Endodermal cell (in vitro differentiated cells): ENCODE data around the gene ACOT12. TPM values are rescaled to one million over a fixed set of nuclear protein-coding genes. Genes with fewer than 3 reads are reported as not detected.
A peak's percentile ranks its signal among the peaks of the same experiment; 100 is the strongest.

ENCODE experiments used
- DNase-seq: peaks from one replicate; pipeline ENCODE4 v3.0.0-alpha.2; 2017
- H3K27ac ChIP-seq: 2 replicates; pipeline ENCODE4 v1.5.1; 2013; ENCODE audit warnings: mild to moderate bottlenecking, low read depth, low read length, moderate library complexity
- H3K27me3 ChIP-seq: 2 replicates; pipeline ENCODE4 v1.6.1; 2013; ENCODE audit warnings: mild to moderate bottlenecking, low read length, moderate library complexity; ENCODE audit not compliant: insufficient read depth, control insufficient read depth, poor library complexity, severe bottlenecking
- H3K36me3 ChIP-seq: 2 replicates; pipeline ENCODE4 v1.7.0; 2013; ENCODE audit warnings: mild to moderate bottlenecking, low read length, moderate library complexity; ENCODE audit not compliant: control insufficient read depth, insufficient read depth
- H3K4me1 ChIP-seq: one replicate; pipeline ENCODE4 v1.7.0; 2013; ENCODE audit warnings: low read length; ENCODE audit not compliant: control insufficient read depth, insufficient read depth
- H3K4me3 ChIP-seq: 2 replicates; pipeline ENCODE4 v1.5.1; 2013; ENCODE audit warnings: mild to moderate bottlenecking, low read length, moderate library complexity
- H3K9ac ChIP-seq: 2 replicates; pipeline ENCODE4 v1.6.1; 2013; ENCODE audit warnings: mild to moderate bottlenecking, low read length, moderate library complexity; ENCODE audit not compliant: poor library complexity, severe bottlenecking; ENCODE audit errors: extremely low read depth
- H3K9me3 ChIP-seq: 2 replicates; pipeline ENCODE4 v1.6.1; 2013; ENCODE audit warnings: mild to moderate bottlenecking, low read length, moderate library complexity; ENCODE audit not compliant: control insufficient read depth
- H3K27ac Mint-ChIP-seq: 2 replicates; pipeline ENCODE4 v1.8.0; 2020; ENCODE audit warnings: mixed read lengths
- H3K27me3 Mint-ChIP-seq: 2 replicates; pipeline ENCODE4 v1.8.0; 2021; ENCODE audit warnings: mild to moderate bottlenecking, mixed read lengths; ENCODE audit not compliant: insufficient read depth
- H3K36me3 Mint-ChIP-seq: 2 replicates; pipeline ENCODE4 v1.8.0; 2020; ENCODE audit warnings: low read depth, mixed read lengths
- H3K4me1 Mint-ChIP-seq: 2 replicates; pipeline ENCODE4 v1.8.0; 2020; ENCODE audit warnings: mixed read lengths
- H3K4me3 Mint-ChIP-seq: 2 replicates; pipeline ENCODE4 v1.8.0; 2020; ENCODE audit warnings: mild to moderate bottlenecking, moderate library complexity, mixed read lengths
- H3K9me3 Mint-ChIP-seq: 2 replicates; pipeline ENCODE4 v1.8.0; 2020; ENCODE audit warnings: mild to moderate bottlenecking, mixed read lengths
- WGBS, 2 experiments: methylation state at CpG; one replicate each; pipeline versions ENCODE4 v1.1.5 to v1.1.7; 2013; ENCODE audit warnings: missing lambda C conversion rate in 2 of 2, mixed read lengths in 1 of 2; ENCODE audit not compliant: insufficient coverage in 1 of 2, insufficient read length in 1 of 2; 5-methylcytosine and 5-hydroxymethylcytosine counted together
- total RNA-seq, 2 donors: library from RNA; stranded (reverse); fragmentation: NEBNext Ultra II Directional in 1 of 2; extraction: Animal tissue kit (Norgen Biotek cat#: 25700) in 1 of 2; gene quantifications; 2 replicates in 1 of 2; 3 replicates in 1 of 2; pipeline ENCODE4 v1.2.1, GENCODE V29; 2021
- TF ChIP-seq, protein P1 (sequence below): fragments of 200-600 bp; sonication (generic); conservative IDR thresholded peaks from 2 replicates; pipeline ENCODE4 v1.5.0; 2021; ENCODE audit warnings: antibody characterized with exemption, mild to moderate bottlenecking

The ACOT12 gene
- total RNA-seq, 2 donors from 2014 or later, result 0.42 TPM; not detected in 1

DNA sequence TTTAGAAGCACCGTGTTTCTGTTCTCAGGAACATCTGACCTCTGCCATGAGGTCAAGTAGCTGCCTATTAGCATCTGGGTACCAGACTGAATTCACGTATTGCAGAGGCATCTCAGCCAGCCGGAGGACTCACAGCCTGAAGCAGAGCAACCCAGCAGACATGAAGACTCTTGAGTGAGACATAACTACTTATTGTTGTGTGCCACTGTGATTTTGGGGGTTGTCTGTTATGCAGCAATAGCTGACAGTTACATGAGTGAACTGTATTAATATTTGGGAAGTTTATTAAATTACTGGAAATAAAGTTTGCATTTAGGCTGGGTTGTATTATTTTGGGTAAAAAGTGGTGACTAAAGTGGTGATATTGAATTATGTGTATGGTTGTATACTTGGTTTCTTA is 1.3 kb upstream of the ACOT12 start:
- Histone ChIP-seq H3K9ac (no peak overlapping the region), H3K4me3 (no peak overlapping the region), H3K4me1 (no peaks in the 10 kb centered on the region), H3K27me3 (peaks cover 33% of the 10 kb centered on the region), H3K9me3 (no peaks in the 10 kb centered on the region), H3K36me3 (no peaks in the 10 kb centered on the region), H3K27ac (no peak overlapping the region)
- no peak overlapping the region for H3K4me3 Mint-ChIP-seq
- peaks cover 53% of the 10 kb centered on the region for H3K27me3 Mint-ChIP-seq
- TF ChIP-seq, protein P1, sequence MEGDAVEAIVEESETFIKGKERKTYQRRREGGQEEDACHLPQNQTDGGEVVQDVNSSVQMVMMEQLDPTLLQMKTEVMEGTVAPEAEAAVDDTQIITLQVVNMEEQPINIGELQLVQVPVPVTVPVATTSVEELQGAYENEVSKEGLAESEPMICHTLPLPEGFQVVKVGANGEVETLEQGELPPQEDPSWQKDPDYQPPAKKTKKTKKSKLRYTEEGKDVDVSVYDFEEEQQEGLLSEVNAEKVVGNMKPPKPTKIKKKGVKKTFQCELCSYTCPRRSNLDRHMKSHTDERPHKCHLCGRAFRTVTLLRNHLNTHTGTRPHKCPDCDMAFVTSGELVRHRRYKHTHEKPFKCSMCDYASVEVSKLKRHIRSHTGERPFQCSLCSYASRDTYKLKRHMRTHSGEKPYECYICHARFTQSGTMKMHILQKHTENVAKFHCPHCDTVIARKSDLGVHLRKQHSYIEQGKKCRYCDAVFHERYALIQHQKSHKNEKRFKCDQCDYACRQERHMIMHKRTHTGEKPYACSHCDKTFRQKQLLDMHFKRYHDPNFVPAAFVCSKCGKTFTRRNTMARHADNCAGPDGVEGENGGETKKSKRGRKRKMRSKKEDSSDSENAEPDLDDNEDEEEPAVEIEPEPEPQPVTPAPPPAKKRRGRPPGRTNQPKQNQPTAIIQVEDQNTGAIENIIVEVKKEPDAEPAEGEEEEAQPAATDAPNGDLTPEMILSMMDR, result no peak
- peaks cover 5% of the 10 kb centered on the region for H3K9me3 Mint-ChIP-seq
- H3K36me3 Mint-ChIP-seq, result no peaks in the 10 kb centered on the region
- 92 to 94% methylated on average over 3 of the region's 3 CpGs for WGBS, 2 experiments
- DNase-seq, result no peak
- no peak overlapping the region for H3K27ac Mint-ChIP-seq
- H3K4me1 Mint-ChIP-seq, result no peaks in the 10 kb centered on the region

DNA sequence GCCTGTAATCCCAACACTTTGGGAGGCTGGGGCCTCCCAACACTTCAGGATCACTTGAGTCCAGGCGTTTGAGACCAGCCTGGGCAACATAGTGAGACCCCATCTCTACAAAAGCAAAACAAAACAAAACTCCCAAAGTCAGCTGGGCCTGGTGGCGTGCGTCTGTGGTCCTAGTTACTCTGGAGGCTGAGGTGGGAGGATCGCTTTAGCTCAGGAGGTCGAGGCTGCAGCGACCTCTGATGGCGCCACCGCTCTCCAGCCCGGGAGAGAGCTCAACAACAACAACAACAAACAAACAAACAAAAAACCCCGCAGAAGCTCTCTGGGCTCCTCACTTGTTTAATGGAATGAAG is 528 bp downstream of the ACOT12 start:
- Histone ChIP-seq H3K4me3 (peak overlapping the region; percentile 76), H3K27ac (no peak overlapping the region), H3K4me1 (no peaks in the 10 kb centered on the region), H3K9me3 (no peaks in the 10 kb centered on the region), H3K27me3 (peaks cover 33% of the 10 kb centered on the region), H3K9ac (no peak overlapping the region), H3K36me3 (no peaks in the 10 kb centered on the region)
- Mint-ChIP-seq H3K9me3 (peaks cover 5% of the 10 kb centered on the region), H3K36me3 (no peaks in the 10 kb centered on the region), H3K27me3 (peaks cover 51% of the 10 kb centered on the region), H3K4me1 (no peaks in the 10 kb centered on the region), H3K27ac (no peak overlapping the region), H3K4me3 (peak overlapping the region; percentile 59)
- 20 to 39% methylated on average over 1 to 10 of the region's 10 CpGs for WGBS, 2 experiments
- TF ChIP-seq, protein P1, result peak; percentile 30
- no peak for DNase-seq

DNA sequence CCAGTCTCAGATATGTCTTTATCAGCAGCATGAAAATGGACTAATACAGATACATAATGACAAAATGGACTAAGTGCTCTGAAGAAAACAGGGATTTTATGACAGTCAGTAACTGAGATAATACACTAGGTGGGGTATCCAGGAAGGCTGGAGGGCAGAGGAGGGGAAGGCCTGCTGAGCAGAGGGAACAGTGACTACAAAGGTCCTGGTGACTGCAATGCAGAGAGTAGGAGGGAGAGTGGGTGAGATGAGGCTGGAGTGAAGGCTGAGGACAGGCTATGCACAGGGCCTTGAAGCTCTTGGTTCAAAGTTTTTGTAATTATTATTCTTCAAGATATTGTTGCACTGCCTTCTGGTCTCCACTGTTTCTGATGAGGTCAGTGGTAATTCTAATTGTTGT is 4.9 kb downstream of the ACOT12 start:
- H3K9me3 Mint-ChIP-seq, result no peaks in the 10 kb centered on the region

More for the DNA sequence above, 4.9 kb downstream of the ACOT12 start:
- H3K27ac ChIP-seq, result no peak overlapping the region
- peaks cover 27% of the 10 kb centered on the region for H3K27me3 Mint-ChIP-seq
- no peaks in the 10 kb centered on the region for H3K36me3 ChIP-seq
- no peak for DNase-seq
- no peak overlapping the region for H3K4me3 ChIP-seq
- H3K27ac Mint-ChIP-seq, result no peak overlapping the region
- H3K4me1 Mint-ChIP-seq, result no peaks in the 10 kb centered on the region
- H3K9ac ChIP-seq, result no peak overlapping the region
- no peaks in the 10 kb centered on the region for H3K9me3 ChIP-seq
- H3K36me3 Mint-ChIP-seq, result no peaks in the 10 kb centered on the region
- peaks cover 18% of the 10 kb centered on the region for H3K27me3 ChIP-seq
- TF ChIP-seq, protein P1, result peak; percentile 36
- no peaks in the 10 kb centered on the region for H3K4me1 ChIP-seq
- H3K4me3 Mint-ChIP-seq, result no peak overlapping the region
